Epithelial cell of esophagus (primary cell): ENCODE data around the gene DCTN3.

ENCODE experiments used
- DNase-seq: peaks from one replicate; pipeline ENCODE4 v3.0.0; 2010; ENCODE audit warnings: low read depth
- H3K4me3 ChIP-seq: 2 replicates; pipeline ENCODE4 v1.5.1; 2011; ENCODE audit warnings: mild to moderate bottlenecking, low read length, control low read depth
- TF ChIP-seq, protein P1 (sequence below): IDR thresholded peaks from 2 replicates; pipeline ENCODE4 v1.5.1; 2011; ENCODE audit warnings: low read depth, mild to moderate bottlenecking, low read length, control low read depth, inconsistent platforms; ENCODE audit not compliant: insufficient read depth; ENCODE audit errors: missing control alignments

DCTN3 gene

DNA sequence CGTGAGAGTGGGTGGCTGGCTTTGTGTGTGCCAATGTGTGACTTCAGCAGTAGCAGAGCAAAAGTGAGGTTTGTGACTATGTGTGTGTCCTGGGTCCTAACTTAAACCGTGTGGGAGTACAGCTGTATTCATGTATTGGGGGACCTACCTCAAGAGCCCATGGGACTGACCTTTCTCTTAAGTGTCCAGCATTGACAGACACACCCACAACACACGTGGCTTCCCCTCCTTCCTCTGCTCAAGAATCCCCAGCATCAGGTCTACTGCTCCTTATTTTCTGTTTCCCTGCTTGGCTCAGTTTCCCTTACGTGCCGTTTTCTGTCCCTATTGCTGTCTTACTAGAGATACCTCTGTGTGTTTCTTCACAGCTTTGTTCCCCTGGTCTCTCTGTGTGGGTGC lies 32.3 kb upstream of the DCTN3 start:
- TF ChIP-seq, protein P1, sequence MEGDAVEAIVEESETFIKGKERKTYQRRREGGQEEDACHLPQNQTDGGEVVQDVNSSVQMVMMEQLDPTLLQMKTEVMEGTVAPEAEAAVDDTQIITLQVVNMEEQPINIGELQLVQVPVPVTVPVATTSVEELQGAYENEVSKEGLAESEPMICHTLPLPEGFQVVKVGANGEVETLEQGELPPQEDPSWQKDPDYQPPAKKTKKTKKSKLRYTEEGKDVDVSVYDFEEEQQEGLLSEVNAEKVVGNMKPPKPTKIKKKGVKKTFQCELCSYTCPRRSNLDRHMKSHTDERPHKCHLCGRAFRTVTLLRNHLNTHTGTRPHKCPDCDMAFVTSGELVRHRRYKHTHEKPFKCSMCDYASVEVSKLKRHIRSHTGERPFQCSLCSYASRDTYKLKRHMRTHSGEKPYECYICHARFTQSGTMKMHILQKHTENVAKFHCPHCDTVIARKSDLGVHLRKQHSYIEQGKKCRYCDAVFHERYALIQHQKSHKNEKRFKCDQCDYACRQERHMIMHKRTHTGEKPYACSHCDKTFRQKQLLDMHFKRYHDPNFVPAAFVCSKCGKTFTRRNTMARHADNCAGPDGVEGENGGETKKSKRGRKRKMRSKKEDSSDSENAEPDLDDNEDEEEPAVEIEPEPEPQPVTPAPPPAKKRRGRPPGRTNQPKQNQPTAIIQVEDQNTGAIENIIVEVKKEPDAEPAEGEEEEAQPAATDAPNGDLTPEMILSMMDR = no peak
- no peak for DNase-seq
- H3K4me3 ChIP-seq = no peak overlapping the region

DNA sequence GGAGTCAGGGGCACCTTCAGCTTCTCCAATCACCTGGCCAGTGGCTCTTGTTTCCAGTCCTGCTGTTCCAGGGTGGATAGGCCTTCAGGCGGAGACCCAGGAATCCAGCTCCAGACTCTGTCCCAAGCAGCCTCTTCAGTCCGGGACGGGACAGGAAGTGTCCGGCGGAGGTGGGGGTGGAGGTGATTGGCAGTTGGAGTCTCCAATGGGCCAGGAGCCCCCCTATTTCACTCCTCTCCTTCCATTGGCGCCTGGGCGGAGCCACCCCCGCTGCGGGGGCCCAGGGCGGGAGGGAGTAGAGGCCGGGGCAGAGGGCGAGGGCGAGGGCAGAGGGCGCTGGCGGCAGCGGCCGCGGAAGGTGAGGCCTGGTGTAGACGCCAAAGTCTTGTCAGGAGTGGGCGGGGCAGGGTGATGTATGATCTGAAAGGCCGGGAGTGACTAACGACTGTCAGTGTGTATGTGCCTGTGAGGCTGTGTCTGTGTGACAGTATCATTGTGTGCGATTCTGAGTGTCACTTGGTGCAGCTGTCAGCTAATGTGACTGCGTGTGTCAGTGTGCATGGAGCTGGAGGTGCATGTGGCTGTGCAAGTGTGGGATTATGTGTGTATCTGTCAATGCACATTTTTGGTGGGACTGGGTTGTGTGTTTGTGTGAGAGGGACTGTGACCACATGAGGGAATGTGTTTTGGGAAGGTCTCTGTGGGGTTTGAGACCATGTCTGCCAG lies 31.7 kb upstream of the DCTN3 start, which contains the start of gene IL11RA:
TSS of gene IL11RA (plus strand) at position 310 of the 726 bp plus-strand sequence. CDS start 3,033 bp downstream, outside the sequence.
- TF ChIP-seq, protein P1 = no peak
- H3K4me3 ChIP-seq = peak within 1 kb of the TSS; percentile 3
- DNase-seq = peak; percentile 85

DNA sequence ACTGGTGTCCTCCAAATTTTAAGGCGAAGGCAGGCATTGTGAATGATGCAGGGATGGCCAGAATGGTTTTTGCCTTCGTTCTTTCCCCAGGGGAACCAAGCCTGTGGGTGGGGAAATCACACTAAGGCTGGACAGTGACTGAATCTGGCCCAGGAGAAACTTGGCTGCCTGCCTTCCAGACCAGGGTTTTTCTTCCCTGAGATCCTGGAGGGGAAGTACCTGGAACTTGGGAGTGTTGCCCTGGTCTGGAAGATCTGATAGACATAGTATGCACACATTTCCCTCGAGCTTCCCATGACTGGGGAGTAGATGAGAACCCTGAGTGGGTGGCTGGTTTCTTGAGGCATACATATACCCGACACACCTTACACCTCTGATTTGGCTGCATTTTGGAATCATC lies 31.0 kb upstream of the DCTN3 start:
- TF ChIP-seq, protein P1 = no peak
- H3K4me3 ChIP-seq = no peak overlapping the region
- no peak for DNase-seq

DNA sequence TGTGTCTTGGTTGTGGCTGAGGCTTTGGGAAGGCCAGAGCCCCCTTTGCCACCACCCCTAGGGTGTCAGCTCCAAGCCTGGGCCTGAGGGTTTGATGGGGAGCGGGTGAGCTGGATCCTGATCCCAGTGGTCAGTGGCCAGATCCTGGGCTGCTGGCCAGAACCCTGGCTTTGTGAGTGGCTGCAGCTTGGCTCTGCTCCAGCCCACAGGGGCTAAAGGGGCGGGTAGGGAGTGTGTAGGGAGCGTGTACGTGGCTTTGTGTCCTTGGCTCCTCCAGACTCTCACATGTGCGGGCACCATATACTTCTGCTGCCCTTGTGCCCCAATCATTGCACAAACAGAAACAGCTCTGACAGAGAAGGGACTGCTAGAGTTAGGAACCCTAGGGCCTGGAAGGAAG lies 30.5 kb upstream of the DCTN3 start:
- no peak for DNase-seq
- H3K4me3 ChIP-seq = no peak overlapping the region
- TF ChIP-seq, protein P1 = no peak

DNA sequence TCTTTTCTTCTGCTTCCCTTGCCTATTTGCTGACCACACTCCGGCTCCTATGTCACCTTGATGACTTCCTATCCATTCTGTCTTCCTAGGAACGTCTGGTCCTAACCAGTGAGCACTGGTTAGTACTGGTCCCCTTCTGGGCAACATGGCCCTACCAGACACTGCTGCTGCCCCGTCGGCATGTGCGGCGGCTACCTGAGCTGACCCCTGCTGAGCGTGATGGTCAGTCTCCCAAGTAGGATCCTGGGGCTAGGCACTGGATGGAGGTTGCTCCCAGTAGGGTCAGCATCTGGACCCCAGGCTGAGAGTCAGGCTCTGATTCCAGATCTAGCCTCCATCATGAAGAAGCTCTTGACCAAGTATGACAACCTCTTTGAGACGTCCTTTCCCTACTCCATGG lies 28.4 kb upstream of the DCTN3 start:
- TF ChIP-seq, protein P1 = no peak
- H3K4me3 ChIP-seq = no peak overlapping the region
- DNase-seq = no peak

DNA sequence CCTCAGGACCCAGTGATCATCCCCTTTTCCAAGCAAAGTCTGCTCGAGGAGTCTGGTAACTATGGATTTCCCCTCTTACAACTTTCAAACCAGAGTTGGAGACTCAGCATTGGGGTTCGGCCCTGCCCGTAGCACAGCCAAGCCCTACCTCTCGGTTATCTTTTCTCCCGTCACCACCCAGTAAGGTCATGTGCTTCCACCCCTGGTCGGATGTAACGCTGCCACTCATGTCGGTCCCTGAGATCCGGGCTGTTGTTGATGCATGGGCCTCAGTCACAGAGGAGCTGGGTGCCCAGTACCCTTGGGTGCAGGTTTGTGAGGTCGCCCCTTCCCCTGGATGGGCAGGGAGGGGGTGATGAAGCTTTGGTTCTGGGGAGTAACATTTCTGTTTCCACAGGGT lies 27.4 kb upstream of the DCTN3 start:
- H3K4me3 ChIP-seq = peak overlapping the region; percentile 73
- TF ChIP-seq, protein P1 = no peak
- no peak for DNase-seq

DNA sequence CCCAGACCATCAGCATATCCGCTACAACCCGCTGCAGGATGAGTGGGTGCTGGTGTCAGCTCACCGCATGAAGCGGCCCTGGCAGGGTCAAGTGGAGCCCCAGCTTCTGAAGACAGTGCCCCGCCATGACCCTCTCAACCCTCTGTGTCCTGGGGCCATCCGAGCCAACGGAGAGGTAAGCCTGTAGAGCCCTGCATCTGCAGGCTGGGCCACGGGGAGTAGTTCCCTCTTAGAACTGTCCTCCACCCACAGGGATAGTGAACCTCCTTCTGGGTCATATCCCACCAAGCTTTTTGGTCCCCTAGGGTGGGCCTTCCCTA lies 26.7 kb upstream of the DCTN3 start:
- no peak for DNase-seq
- TF ChIP-seq, protein P1 = no peak
- H3K4me3 ChIP-seq = peak overlapping the region; percentile 73
